Measurements from ENCODE around the gene ERFE. TPM values are rescaled to one million over a fixed set of nuclear protein-coding genes. Genes with fewer than 3 reads are reported as not detected.
"Not testable (repeated sequence)": the region's sequence is repeated elsewhere in the genome, so short reads cannot be mapped to it uniquely, and the experiment has no call there.

Gene ERFE
- under 1 TPM; 0.07 to 0.39 TPM for total RNA-seq

GRCh38 chr2:238158509-238159070 is at the start of gene ERFE:
TSS of gene ERFE (plus strand) at chr2:238158970. CDS start at chr2:238159008, 38 bp downstream.
- peaks cover 4% of the 10 kb centered on the region for H3K9me3 Mint-ChIP-seq (ENCODE audit: low read depth)
- no peak within 1 kb of the TSS for H3K27ac Mint-ChIP-seq
- intact Hi-C loops (cut with DNase I, micrococcal nuclease): loop anchor here in 1 of 2 experiments (1.0 kb wide), 1 partner anchor 45 kb away; the partner anchor contains the start of gene ILKAP
- POLR2A ChIA-PET: no interaction called here
- DNase-seq (peak; percentile 77), ATAC-seq (peak; percentile 88)
- CTCF ChIA-PET: interaction anchor here (0.7 kb wide), 1 partner anchor 282 kb away, joined by 4 read pairs; no protein-coding TSS in a partner anchor
- peaks cover 5% of the 10 kb centered on the region for H3K4me1 Mint-ChIP-seq
- peak within 1 kb of the TSS; percentile 61 for H3K4me3 Mint-ChIP-seq
- no peaks in the 10 kb centered on the region for H3K36me3 Mint-ChIP-seq (ENCODE audit: low read depth)
- peaks cover 13% of the 10 kb centered on the region for H3K27me3 Mint-ChIP-seq

- H3K4me1 Mint-ChIP-seq: no peaks in the 10 kb centered on the region
- H3K27me3 Mint-ChIP-seq: peaks cover 3% of the 10 kb centered on the region
- no peak overlapping the region for H3K4me3 Mint-ChIP-seq
- ATAC-seq (no peak), DNase-seq (no peak)
- POLR2A ChIA-PET: no interaction called here
- CTCF ChIA-PET: no interaction called here
- peaks cover 8% of the 10 kb centered on the region for H3K9me3 Mint-ChIP-seq (ENCODE audit: low read depth)
- peaks cover 2% of the 10 kb centered on the region for H3K36me3 Mint-ChIP-seq (ENCODE audit: low read depth)
- H3K27ac Mint-ChIP-seq: no peak overlapping the region
- intact Hi-C loops (cut with DNase I, micrococcal nuclease): no loop called here
These were observed 45.2 kb upstream of the ERFE start for GRCh38 chr2:238113611-238114010.

DNA sequence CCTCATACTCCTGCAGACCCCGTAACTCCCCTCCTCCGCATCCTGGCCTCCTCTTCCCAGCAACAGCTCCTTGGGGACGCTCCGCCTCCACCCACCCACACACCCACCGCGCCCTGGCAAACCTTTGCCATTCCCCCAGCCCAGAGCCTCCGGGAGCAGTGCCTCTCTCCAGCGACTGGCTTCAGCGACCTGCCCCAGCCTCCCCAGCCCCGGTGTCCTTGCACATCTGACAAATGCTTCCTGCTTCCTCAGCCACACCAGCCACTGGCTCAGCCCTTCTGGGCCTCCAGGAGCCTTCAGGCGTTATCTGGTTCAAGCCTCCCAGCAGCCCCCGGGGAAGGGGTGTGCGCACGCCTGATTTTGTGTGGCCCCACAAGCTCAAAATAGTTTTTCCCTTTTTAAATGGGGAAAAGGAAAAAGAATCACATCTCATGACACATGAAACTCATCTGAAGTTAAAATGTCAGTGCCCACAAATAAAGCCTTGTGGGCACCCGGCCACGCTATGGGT is 44.4 kb upstream of the ERFE start:
- H3K4me3 Mint-ChIP-seq: no peak overlapping the region
- no peaks in the 10 kb centered on the region for H3K4me1 Mint-ChIP-seq
- no peak overlapping the region for H3K27ac Mint-ChIP-seq
- intact Hi-C loops (cut with DNase I, micrococcal nuclease): no loop called here
- CTCF ChIA-PET: no interaction called here
- POLR2A ChIA-PET: no interaction called here
- H3K36me3 Mint-ChIP-seq (ENCODE audit: low read depth): peaks cover 2% of the 10 kb centered on the region
- ATAC-seq (no peak), DNase-seq (no peak)
- H3K9me3 Mint-ChIP-seq (ENCODE audit: low read depth): peaks cover 8% of the 10 kb centered on the region
- peaks cover 6% of the 10 kb centered on the region for H3K27me3 Mint-ChIP-seq

DNA sequence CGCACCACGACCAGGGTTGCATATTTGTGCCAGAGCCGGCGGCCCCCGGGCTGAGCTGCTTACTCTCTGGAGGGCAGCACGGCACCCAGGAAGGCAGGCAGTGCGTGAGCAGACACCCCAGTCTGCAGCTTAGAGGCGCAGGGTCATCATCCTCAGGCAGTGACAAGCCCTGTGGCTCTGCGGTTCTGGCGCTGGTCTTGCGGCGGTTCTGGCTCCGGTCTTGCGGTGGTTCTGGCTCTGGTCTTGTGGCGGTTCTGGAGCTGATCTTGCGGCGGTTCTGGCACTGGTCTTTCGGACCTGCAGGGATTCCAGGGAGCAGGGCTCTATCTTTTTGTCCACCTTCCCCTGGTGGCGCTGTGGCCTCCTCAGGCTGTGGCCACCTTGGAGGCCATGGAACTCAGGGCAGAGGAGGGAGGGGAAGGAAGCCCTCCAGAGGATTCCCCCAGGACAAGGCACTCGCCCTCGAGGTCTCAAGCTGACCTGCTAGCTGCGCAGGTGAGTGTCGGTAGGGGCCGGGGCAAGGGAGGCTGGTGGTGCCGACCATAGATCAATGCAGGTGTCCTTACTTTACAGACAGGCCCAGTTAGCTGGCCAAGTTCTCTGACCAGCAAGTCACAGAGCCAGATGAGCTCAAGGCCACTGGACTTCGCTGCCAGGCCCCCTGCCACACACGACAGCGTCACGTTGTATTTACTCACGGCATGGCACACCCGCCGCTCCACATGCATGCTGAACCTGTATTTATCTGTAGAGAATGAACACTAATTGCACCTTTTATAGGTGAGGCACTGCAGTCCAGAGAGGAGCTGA is 43.7 kb upstream of the ERFE start:
- peaks cover 8% of the 10 kb centered on the region for H3K9me3 Mint-ChIP-seq (ENCODE audit: low read depth)
- intact Hi-C loops (cut with DNase I, micrococcal nuclease): no loop called here
- POLR2A ChIA-PET: no interaction called here

DNA sequence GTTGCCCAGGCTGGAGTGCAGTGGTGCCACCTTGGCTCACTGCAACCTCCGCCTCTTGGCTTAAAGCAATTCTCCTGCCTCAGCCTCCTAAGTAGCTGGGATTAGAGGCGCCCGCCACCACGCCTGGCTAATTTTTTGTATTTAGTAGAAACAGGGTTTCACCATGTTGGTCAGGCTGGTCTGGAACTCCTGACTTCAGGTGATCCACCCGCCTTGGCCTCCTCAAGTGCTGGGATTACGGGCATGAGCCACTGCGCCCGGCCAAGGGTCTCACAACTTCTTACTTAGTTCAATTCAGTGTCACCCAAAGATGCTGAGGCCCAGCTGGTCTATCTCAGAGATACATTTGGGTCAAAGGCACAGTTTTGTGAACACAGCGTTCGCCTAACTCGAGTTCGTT is 43.1 kb upstream of the ERFE start:
- H3K4me3 Mint-ChIP-seq; H3K36me3 Mint-ChIP-seq (ENCODE audit: low read depth); H3K27ac Mint-ChIP-seq; H3K4me1 Mint-ChIP-seq; POLR2A ChIA-PET; H3K27me3 Mint-ChIP-seq; intact Hi-C loops (cut with DNase I, micrococcal nuclease); H3K9me3 Mint-ChIP-seq (ENCODE audit: low read depth); ATAC-seq; DNase-seq: not testable (repeated sequence)
- CTCF ChIA-PET: interaction anchor here (0.5 kb wide), 1 partner anchor 26 kb away, joined by 4 read pairs; no protein-coding TSS in a partner anchor

More for the DNA sequence above, 43.7 kb upstream of the ERFE start:
- CTCF ChIA-PET: no interaction called here
- ATAC-seq: no peak
- Mint-ChIP-seq H3K36me3 (ENCODE audit: low read depth) (peaks cover 2% of the 10 kb centered on the region), H3K4me1 (no peaks in the 10 kb centered on the region), H3K27me3 (peaks cover 6% of the 10 kb centered on the region), H3K27ac (no peak overlapping the region), H3K4me3 (no peak overlapping the region)
- DNase-seq: no peak

- CTCF ChIA-PET: interaction anchor here (0.5 kb wide), 1 partner anchor 25 kb away, joined by 4 read pairs; no protein-coding TSS in a partner anchor
- Mint-ChIP-seq H3K9me3 (ENCODE audit: low read depth) (peaks cover 8% of the 10 kb centered on the region), H3K4me1 (no peaks in the 10 kb centered on the region), H3K36me3 (ENCODE audit: low read depth) (peaks cover 2% of the 10 kb centered on the region), H3K27ac (no peak overlapping the region), H3K4me3 (no peak overlapping the region), H3K27me3 (peaks cover 6% of the 10 kb centered on the region)
- no peak for DNase-seq
- ATAC-seq: no peak
- POLR2A ChIA-PET: no interaction called here
- intact Hi-C loops (cut with DNase I, micrococcal nuclease): no loop called here
These were observed 42.2 kb upstream of the ERFE start for GRCh38 chr2:238116298-238117198.

DNA sequence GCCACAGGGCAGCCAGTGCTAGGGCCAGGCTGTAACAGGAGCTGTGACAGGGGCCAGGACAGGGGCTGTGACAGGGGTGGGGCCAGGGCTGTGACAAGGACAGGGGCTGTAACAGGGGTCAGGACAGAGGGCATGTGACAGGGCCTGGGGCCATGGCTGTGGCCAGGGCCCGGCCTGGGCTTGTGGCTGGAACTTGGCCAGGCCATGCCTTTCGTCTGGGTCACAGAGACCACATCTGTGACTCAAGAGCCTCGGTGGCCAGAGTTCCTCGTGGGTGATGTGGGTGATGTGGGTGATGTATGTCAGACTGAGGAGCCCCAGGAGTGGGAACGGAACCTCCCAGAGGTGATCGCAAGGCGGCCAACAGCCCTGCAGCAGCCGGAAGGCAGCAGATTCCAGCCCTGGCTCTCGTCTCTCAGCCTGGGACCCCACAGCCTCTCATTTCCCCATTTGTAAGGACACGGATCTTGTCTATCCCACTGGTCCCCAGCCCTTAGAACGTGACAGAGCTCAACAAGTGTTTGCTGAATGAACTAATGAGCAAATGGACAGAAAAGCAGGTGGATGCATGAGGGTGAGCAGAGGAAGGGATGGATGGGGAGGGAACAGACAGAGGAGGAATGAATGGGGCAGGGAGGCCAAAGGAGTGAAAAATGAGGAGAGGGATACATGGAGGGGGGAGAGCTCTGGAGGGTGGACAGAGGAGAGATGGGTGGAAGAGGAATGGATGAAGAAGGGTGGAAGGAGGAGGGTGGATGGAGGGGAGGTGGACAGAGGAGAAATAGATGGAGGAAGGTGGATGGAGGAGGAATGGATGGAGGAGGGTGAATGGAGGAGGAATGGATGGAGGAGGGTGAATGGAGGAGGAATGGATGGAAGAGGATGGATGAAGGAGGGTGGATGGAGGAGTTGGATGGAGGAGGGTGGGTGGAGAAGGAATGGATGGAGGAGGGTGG is 41.3 kb upstream of the ERFE start:
- Mint-ChIP-seq H3K4me1 (no peaks in the 10 kb centered on the region), H3K27me3 (peaks cover 6% of the 10 kb centered on the region), H3K9me3 (ENCODE audit: low read depth) (peaks cover 8% of the 10 kb centered on the region), H3K36me3 (ENCODE audit: low read depth) (peaks cover 2% of the 10 kb centered on the region), H3K27ac (no peak overlapping the region), H3K4me3 (no peak overlapping the region)
- ATAC-seq (no peak), DNase-seq (no peak)
- ChIA-PET POLR2A (no interaction called here), CTCF (no interaction called here)
- intact Hi-C loops (cut with DNase I, micrococcal nuclease): no loop called here

- ChIA-PET POLR2A (no interaction called here), CTCF (no interaction called here)
- ATAC-seq (no peak), DNase-seq (no peak)
- Mint-ChIP-seq H3K36me3 (ENCODE audit: low read depth) (no peaks in the 10 kb centered on the region), H3K4me1 (no peaks in the 10 kb centered on the region), H3K27me3 (peaks cover 6% of the 10 kb centered on the region), H3K4me3 (no peak overlapping the region), H3K9me3 (ENCODE audit: low read depth) (no peaks in the 10 kb centered on the region), H3K27ac (no peak overlapping the region)
- intact Hi-C loops (cut with DNase I, micrococcal nuclease): no loop called here
These were observed 38.9 kb upstream of the ERFE start for GRCh38 chr2:238119756-238120462.

- DNase-seq (no peak), ATAC-seq (no peak)
- Mint-ChIP-seq H3K27me3 (peaks cover 6% of the 10 kb centered on the region), H3K4me3 (no peak overlapping the region), H3K27ac (no peak overlapping the region), H3K36me3 (ENCODE audit: low read depth) (no peaks in the 10 kb centered on the region), H3K9me3 (ENCODE audit: low read depth) (no peaks in the 10 kb centered on the region), H3K4me1 (no peaks in the 10 kb centered on the region)
- CTCF ChIA-PET: interaction anchor here (0.6 kb wide), 1 partner anchor 284 kb away, joined by 3 read pairs; no protein-coding TSS in a partner anchor
- intact Hi-C loops (cut with DNase I, micrococcal nuclease): no loop called here
- POLR2A ChIA-PET: no interaction called here
These were observed 38.1 kb upstream of the ERFE start for GRCh38 chr2:238120463-238121298.

Measured in activated CD4-positive, alpha-beta T cell treated with anti-CD3 and anti-CD28 coated beads for 36 hours (primary cell).